NCI-H1436 (cell line): ENCODE results near the gene RAB11FIP4.

Experiments used
- DNase-seq: peaks from one replicate; lab custom pipeline; 2025; lab: John Stamatoyannopoulos, UW

RAB11FIP4 gene

DNA sequence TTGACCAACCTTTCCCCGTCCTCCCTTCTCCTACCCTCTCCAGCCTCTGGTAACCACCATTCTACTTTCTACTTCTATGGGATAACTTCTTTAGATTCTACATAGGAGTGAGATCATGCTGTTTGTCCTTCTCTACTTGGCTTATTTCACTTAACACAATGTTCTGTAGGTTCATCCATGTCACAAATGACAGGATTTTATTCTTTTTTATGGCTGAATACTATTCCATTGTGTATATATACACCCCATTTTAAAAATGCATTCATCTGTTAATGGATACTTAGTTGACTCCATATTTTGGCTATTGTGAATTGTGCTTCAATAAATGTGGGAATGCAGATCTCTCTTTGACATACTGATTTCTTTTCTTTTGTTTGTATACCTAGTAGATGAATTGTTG, 115.0 kb downstream of the RAB11FIP4 start:
- DNase-seq: no peak

DNA sequence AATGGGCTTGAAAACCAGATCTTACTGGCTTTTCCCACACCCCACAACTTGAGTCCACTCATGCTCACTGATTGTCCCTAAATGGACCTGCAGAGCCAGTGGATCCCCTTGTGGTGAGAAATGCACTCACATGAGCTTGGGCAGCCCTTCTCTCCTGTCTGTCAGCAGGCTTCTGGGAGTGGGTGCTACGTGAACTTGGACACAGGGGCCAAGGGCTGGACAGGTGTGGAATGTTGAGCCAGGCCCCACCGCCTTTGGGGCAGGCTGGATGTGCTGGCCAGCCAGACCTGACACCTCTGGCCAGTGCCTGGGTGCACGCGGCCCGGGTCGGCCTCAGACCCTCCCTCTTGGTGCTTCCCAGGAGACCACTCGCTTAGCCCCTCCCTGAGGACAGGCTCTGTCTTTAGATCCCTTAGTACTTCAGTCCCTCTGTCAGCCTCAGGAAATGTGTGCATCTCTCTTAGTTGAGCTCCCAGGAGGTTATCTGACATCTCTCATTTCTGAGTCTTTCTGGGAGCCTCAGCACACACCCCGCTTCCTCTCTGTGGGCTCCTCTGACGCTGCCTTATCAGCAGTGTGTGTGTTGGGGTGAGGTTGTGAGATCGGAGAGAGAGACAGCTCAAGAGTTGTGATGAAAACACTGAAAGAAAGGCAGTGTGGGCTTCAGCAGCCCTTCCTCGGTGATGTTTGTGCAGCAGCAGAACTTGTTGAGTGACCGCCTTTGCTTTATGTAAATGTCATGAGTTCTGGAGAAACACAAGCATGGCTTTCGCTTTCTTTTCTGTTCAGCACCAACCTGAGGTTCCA, 117.0 kb downstream of the RAB11FIP4 start:
- DNase-seq: no peak

DNA sequence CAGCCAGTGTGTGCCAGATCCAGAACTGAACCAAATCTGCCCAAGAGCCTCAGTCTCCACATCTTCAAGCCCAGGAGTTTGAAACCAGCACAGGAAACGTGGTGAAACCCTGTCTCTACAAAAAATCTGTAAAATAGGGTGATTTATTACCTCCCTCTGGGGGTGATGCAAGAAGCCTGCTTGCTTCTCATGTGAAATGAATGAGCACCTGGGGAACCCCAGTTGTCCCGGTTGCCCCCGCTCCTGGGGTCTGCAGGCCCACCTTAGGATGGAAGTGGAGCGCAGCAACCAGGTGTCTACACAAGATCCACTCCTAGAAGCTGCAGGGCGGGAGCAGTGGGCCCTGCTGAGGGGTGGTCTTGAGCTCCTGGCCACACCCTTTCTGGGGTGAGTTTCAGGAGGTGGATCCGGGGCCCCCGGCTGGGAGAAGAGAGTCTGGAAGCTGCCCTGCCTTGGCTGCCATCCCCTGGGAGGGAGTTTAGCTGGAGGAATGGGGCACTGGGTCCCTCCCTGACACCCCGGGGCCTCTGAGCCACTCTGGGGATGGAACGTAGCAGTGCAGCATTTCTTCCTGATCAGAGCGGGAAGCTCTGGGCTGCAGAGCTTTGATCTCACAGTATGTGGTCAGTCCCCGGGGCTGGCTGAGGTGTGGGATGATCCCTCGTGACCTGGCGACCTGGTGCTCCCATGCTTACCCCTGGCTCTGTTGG, 117.8 kb downstream of the RAB11FIP4 start:
- DNase-seq: no peak

DNA sequence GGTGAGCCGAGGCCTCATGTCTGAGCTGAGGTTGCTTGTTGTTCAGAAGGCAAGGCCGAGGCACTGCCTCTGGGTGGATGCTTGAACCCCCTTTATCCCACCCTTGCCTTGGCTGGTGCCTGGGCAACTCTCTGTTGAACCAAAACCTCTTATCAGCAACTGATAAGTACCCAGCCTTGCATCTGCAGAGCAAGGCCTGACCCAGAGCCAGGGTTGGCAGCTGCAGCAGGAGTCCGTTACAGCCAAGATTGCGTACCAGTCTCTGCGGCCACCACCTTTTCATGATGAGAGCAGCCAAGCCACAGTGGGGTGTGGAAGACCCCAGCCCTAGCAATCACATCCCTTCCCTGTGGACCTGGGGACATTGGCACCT, 118.3 kb downstream of the RAB11FIP4 start:
- no peak for DNase-seq

DNA sequence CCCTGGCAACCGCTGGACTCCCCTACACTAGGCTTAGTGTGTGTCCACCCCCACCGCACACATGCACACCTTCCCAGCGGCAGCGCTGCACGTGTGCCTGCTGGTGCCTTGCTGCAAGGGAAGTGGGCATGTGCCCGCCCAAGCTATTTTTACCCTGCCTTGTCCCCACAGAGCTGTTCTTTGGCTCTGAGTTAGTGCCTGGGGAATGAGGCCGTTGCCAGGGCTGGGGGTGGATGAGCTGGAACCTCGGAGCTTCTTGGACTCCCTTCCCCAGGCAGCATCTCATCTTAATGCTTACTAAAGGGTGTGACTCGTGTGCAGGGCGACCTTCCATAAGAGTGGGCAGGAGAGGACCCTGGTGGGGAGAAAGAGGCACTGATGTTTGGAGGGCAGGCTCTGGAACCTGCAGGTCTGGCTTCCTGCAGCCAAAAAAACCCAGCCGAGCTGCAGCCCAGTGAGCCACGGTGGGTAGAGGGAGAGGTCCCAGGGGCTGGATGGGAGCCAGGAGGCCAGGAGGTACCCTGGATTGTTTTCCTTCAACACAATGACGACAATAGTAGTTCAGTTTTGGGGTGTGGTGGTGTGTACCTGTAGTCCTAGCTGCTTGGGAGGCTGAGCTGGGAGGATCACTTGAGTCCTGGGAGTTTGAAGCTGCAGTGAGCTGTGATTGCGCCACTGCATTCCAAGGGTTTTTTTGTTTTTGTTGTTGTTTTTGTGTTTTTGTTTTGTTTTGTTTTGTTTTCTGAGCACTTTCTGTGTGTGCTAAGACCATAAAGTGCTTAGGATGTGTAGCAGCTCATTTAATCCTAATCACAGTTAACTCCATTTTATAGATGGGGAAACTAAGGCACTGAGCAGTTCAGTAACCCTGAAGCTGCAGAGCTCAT, 119.1 kb downstream of the RAB11FIP4 start:
- no peak for DNase-seq

DNA sequence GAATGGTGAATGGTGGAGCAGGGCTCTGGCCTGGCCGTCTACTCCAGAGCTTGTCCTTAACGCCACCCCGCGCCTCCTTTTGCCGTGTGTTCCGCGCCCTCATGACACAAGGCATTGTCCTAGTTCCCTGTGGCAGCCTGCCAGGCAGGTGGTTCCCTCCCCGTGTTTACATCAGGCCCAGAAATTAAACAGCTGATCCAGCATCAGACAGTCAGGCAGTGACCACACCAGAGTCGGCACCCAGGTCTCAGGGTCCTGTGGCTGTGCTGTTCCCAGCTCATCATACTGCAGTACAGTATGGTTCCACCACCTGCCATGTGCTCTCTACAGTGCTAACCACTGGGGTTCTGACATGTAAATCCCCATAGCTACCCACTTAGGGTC, 119.7 kb downstream of the RAB11FIP4 start:
- no peak for DNase-seq

DNA sequence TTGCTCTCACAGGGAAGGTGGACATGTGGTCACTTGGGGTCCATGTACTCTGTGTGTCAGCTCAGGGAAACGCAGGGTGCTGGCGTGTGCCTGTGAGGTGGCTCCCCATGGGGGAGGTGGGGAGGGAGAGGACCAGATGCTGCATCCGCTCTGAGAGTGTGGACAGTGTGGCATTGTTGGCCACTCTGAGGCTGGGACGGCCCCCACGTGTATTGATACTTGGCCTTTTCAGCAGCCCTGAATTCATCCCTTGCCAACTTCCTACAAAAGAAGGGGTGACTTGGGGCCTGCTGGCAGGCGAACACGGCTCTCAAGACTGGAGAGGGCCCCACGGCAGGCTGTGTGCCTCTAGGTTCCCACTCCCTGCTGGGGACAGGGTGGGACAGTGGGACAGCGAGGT, 120.1 kb downstream of the RAB11FIP4 start:
- DNase-seq: no peak

DNA sequence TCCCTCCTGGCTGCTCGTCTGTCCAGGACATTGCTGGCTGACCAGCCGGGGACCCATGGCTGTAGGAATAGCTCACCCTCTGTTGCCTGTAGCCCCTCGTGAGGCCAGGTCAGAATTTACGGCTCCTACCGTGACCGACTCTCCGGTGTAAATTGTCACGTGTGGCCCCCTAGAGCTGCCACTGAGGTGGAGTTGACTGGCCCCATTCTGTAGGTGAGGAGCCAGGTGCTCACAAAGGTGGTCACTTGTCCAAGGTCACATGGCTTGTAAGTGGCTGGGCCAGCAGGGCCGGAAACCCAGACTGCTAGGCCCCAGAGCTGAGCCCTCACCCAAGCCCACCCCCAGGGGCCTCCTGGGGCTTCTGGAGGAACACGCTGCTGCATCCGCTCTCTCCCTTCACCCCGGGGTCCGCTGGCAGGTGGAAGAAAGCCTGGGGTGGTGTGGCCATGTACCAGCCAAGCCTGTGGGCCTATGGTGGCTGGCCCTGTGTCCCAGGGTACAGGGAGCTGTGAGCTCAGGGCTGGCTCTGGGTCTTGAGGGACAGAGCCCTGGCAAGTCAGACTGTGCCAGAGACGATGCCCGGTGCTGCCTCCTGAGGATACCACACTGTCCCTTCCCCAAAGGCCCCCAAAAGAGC, 120.7 kb downstream of the RAB11FIP4 start:
- no peak for DNase-seq

DNA sequence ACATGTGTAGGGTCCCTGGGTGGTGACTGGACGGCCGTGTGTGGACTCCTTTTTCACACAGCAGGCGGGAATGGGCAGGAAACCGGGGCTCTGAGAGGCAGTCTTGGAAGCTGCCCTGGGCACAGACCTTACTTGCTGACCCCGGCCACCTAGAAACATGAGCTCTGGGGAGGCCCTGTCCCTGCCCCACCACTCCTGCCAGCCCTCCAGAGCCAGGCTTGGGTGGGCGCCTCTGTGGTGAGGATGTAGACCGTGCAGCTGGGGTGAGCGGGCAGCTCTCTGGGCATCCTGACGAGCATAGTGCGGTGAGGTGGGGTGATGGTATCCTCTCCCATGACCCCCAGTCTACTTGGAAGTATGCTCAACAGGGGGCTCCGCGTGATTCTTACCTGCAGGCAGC, 121.3 kb downstream of the RAB11FIP4 start:
- no peak for DNase-seq

DNA sequence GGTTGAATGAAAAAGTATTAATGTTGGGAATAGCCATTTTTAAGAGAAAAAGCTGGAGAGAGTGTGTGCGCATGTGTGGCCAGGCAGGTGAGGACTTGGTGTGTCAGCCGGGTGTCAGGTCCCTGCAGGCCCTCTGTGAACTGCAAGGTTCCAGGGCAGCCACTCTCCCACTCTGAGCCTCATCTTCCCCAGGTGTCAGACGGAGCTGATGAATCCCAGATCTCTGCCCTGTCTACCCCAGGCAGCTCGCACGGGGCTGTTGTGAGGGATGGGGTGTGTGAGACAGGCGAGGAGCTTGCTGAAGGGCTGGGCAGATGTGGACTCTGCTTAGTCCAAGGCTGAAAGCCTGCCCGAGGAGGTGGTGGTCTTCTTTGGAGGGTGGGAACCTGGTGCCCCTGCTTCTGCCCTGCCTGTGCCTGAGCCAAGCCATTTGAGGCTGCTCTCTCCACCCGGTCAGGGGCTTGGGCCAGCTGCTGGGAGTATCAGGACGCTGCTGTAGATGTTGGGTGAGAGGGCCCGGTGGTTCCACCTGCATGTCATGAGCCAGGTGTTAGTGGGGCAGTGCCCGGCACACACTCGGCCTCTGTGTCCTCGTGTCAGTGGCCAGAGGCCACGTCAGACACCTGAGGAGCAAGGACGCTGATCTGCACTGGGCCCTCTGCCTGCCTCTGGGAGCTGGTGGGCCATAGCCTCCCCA, 122.4 kb downstream of the RAB11FIP4 start:
- DNase-seq: no peak

DNA sequence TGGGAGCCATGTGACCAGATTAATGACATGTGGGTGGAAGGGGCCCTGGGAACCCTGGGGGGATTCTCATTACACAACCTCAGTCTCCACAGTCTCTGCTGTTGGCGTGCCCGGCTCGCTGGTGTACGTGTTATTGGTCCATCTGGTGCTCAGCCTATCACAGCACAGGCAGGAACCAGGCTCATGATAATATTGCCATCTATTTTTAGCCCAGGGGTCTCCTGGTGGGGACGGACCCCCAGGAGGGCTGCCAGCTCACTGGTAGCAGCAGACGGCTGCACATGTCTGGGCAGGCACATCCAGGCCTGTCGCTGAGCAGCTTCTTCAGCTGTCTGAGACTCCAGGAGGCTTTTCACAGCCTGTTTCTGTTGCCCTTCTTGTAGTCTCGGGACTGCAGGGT, 123.8 kb downstream of the RAB11FIP4 start:
- no peak for DNase-seq

DNA sequence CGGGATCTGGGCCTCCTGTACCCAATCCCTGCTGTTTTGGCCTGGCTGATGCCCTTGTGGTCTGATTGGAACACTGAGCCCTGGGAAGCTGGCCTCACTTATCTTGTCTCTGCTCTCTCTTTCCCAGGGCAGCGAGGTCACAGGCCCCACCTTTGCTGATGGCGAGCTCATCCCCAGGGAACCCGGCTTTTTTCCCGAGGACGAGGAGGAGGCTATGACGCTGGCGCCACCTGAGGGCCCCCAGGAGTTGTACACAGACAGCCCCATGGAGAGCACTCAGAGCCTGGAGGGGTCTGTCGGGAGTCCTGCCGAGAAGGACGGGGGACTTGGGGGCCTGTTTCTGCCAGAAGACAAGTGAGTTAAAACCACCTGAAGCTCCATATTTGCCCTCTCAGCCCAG, 126.0 kb downstream of the RAB11FIP4 start:
- peak; percentile 26 for DNase-seq

DNA sequence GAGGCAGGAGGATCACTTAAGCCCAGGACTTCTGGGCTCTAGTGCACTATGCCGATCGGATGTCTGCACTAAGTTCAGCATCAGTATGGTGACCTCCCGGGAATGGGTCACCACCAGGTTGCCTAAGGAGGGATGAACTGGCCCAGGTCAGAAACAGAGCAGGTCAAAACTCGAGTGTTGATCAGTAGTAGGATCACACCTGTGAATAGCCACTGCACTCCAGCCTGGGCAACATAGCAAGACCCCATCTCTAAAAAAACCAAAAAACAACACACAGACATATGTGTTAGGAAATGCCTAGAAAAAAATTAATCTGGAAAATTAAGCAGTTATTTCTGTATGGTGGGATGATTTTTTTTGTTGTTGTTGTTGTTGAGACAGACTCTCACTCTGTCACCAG, 127.0 kb downstream of the RAB11FIP4 start:
- DNase-seq: no peak

DNA sequence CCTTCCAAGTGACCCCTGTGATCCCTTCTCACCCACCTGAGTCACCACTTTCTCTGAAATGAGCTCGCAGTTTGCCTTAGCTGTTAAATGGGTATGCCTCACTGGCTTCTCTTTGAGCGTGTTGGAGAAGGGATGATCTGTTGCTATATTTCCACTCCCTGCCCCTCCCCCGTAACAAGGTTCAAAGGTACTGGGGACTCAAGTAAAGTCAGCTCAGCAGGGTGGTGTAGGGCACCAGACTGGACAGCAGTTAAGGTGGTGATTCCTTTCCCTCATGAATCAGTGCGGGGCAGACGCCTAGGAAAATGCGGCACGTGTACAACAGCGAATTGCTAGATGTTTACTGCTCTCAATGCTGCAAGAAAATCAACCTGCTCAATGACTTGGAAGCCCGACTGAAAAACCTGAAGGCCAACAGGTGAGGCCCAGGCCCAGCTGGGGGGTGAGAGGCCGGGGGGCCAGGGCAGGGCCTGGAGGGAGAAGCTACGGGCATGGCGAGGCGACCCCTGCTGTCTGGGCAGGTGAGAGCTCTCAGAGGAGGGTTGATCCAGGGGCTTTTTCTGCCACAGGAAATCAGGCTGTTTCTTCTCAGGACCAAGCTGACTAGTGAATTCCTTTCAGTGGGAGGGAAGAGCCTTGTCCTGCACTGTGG, 130.3 kb downstream of the RAB11FIP4 start:
- no peak for DNase-seq

DNA sequence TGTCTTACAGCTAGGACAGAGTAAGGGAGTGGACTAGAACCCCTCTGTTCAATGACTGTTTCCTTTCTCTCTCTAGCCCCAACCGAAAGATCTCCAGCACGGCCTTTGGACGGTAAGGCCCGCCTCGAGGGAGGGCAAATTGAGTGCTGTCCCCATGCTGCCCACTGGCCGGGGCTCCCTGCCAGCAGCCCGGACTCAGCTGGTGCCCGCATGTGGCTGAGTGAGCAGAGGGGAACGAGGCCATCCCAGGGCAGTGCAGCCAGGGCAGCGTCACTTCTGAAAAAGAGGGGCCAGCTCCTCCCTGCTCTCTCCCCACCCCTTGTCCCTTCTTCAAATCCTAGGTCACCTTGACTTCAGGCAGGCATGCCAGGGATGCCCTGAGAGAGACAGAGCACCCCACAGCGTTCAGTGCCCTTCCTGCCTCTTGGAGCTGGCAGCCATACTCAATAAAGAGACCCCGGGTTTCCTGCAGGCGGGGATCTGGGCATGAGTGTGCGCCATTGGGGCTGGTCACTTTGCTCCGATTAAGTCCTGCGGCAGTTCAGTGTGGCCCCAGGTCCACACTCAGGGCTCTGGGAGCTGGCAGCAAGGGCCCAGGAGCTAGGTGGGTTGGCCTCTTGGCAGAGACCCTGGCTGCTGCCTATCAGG, 130.9 kb downstream of the RAB11FIP4 start:
- DNase-seq: no peak

DNA sequence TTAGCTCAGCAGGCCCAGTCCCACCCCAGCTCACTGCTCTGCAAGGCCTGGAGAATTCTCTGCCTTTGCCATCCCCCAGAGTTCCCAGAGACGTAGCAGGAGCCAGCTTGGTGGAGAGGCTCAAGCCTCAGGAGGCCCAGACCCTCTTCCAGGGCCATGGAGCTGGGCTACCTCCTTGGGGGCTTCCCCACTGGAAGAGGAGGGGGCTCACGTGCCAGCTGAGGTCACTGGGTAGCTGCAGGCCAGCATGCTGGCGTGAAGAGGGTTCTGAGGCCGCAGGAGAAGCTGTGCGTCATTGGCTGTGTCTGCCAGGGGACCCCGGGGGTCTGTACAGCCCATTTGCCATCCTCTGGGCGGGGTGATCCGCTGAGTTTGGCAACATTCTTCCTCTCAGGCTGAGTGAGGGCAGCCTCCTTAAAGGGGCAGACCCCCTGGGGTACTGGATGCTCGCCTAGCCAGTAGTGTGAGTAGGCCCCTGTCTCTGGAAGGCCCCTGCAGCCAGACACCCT, 131.6 kb downstream of the RAB11FIP4 start:
- DNase-seq: no peak

DNA sequence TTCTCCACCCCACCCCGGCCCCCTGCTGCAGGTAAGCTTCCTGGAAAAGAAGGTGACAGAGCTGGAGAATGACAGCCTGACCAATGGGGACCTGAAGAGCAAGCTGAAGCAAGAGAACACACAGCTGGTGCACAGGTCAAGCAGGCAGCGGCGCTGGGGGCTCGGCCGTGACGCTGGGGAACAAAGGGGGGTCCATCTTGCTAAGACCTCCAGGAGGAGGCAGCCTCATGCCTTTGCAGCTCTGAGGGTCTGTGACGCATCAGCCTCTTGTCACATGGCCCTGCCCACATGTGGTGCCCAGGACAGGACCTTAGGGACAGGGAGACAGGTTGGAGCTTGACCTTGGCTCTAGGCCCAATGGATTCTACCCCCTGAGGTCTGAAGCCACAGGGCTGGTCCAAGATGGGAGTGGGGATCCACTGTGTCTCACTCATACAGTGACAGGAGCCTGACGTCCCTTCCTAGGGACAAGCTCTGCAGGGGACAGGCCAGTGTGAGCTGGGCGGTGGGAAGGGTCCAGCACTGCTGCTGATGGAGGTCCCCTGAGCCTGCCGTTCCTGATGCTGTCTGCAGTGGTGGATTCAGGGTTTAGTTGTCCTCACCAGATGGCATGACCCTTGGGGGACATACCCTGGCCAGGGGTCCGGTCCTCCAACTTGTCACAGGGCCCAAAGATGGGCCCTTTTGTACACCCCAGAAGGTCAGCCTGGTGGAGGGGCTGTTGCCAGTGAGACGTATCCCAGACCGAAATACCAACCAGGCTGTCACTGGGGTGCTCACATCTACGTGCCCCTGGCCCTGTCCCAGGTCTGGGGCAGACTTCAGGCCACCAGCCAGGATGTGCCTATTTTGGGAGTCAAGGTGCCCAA, 132.6 kb downstream of the RAB11FIP4 start:
- DNase-seq: no peak

DNA sequence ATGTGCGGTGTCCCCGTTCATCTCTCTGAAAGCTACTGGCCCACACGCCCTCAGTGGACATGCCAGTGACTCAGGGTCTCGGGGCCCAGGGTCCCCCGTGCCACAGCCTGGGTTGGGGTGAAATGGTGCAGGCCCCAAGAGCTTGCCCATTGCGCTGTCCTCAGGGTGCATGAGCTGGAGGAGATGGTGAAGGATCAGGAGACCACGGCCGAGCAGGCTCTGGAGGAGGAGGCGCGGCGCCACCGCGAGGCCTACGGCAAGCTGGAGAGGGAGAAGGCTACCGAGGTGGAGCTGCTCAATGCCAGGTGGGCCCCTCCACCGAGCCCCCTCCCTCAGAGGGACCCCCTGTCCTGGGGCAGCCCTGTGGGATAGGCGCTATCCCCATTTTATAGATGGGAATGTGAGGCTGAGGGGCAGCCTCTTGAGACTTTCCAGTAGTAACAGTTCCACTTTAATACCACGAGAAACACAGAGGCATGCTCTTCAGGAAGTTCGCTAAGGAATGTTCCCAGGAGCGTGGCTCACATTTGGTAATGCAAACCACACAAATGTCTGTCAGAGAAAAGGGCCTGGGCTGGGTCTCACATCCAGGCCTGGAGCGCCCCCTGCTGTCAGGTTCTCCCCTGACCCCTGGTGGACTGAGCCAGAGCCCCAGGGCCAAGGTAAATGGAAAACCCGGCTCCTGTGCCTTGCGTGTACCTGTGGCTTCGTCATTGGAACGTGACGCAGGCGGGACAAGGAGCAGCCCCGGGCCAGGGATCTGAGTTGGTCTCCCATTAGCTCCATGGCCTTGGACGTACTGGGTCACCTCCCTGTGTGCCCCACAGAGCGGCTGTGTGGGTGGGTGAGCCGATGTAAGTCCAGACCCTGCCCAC, 133.7 kb downstream of the RAB11FIP4 start:
- peak; percentile 55 for DNase-seq
